GM12864 (cell line): ENCODE measurements around the gene AGPAT1.
"Not testable (repeated sequence)": the region's sequence is repeated elsewhere in the genome, so short reads cannot be mapped to it uniquely, and the experiment has no call there.

Experiments used
- DNase-seq: peaks from one replicate; pipeline ENCODE4 v3.0.0-alpha.2; 2011; ENCODE audit warnings: low read depth
- H3K4me3 ChIP-seq: 2 replicates; pipeline ENCODE4 v1.5.1; 2011; ENCODE audit warnings: mild to moderate bottlenecking, low read depth, low read length, control low read depth
- CTCF ChIP-seq: IDR thresholded peaks from 2 replicates; pipeline ENCODE4 v1.5.1; 2011; ENCODE audit warnings: low read depth, mild to moderate bottlenecking, moderate library complexity, low read length, control low read depth, inconsistent platforms; ENCODE audit errors: missing control alignments

Gene AGPAT1

GRCh38 chr6:32216998-32217397, 41.1 kb upstream of the AGPAT1 start:
- TF ChIP-seq CTCF = no peak
- H3K4me3 ChIP-seq = no peak overlapping the region
- DNase-seq = no peak

GRCh38 chr6:32216285-32216684, 40.4 kb upstream of the AGPAT1 start:
- DNase-seq = no peak
- no peak overlapping the region for H3K4me3 ChIP-seq
- TF ChIP-seq CTCF = no peak

GRCh38 chr6:32215617-32216016, 39.7 kb upstream of the AGPAT1 start:
- no peak overlapping the region for H3K4me3 ChIP-seq
- TF ChIP-seq CTCF = no peak
- no peak for DNase-seq

- no peak for TF ChIP-seq CTCF
- no peak for DNase-seq
- H3K4me3 ChIP-seq = no peak overlapping the region
Measured at GRCh38 chr6:32214126-32214525, 38.2 kb upstream of the AGPAT1 start.

GRCh38 chr6:32213649-32214048, 37.8 kb upstream of the AGPAT1 start:
- H3K4me3 ChIP-seq = no peak overlapping the region
- TF ChIP-seq CTCF = no peak
- DNase-seq = no peak

GRCh38 chr6:32212076-32212760, 36.3 kb upstream of the AGPAT1 start:
- no peak for DNase-seq
- TF ChIP-seq CTCF = no peak
- no peak overlapping the region for H3K4me3 ChIP-seq

GRCh38 chr6:32211432-32211831, 35.5 kb upstream of the AGPAT1 start:
- not testable (repeated sequence) for H3K4me3 ChIP-seq, DNase-seq
